Neuronal stem cell (in vitro differentiated cells): ENCODE results near the gene ENTHD1.

ENCODE experiments used
- DNase-seq: peaks from one replicate; pipeline ENCODE4 v3.0.0-alpha.2; 2013; ENCODE audit warnings: low spot score
- H2AFZ ChIP-seq: one replicate; pipeline ENCODE4 v1.6.1; 2013; ENCODE audit warnings: mild to moderate bottlenecking, low read length, inconsistent platforms
- H2AK5ac ChIP-seq: 2 replicates; pipeline ENCODE4 v1.6.1; 2013; ENCODE audit warnings: low read depth, mild to moderate bottlenecking, inconsistent platforms, low read length, moderate library complexity, mixed read lengths
- H2BK120ac ChIP-seq: 2 replicates; pipeline ENCODE4 v1.6.1; 2013; ENCODE audit warnings: low read depth, mild to moderate bottlenecking, inconsistent platforms, low read length, moderate library complexity, mixed read lengths
- H2BK12ac ChIP-seq: one replicate; pipeline ENCODE4 v1.6.1; 2013; ENCODE audit warnings: low read length, inconsistent platforms
- H2BK15ac ChIP-seq: 2 replicates; pipeline ENCODE4 v1.6.1; 2013; ENCODE audit warnings: mild to moderate bottlenecking, low read length, inconsistent platforms, mixed read lengths
- H2BK5ac ChIP-seq: one replicate; pipeline ENCODE4 v1.6.1; 2013; ENCODE audit warnings: inconsistent platforms, mild to moderate bottlenecking, low read length, moderate library complexity
- H3K14ac ChIP-seq: one replicate; pipeline ENCODE4 v1.6.1; 2013; ENCODE audit warnings: low read length, inconsistent platforms
- H3K18ac ChIP-seq: 2 replicates; pipeline ENCODE4 v1.6.1; 2013; ENCODE audit warnings: low read length, inconsistent platforms
- H3K23ac ChIP-seq: 2 replicates; pipeline ENCODE4 v1.6.1; 2013; ENCODE audit warnings: low read depth, mild to moderate bottlenecking, mixed read lengths, low read length, inconsistent platforms; ENCODE audit not compliant: poor library complexity
- H3K27ac ChIP-seq: replicated peaks from 3 replicates; pipeline ENCODE4 v1.5.1; 2013; ENCODE audit warnings: low read length, inconsistent platforms
- H3K27me3 ChIP-seq, 3 experiments: 2 replicates each; pipeline ENCODE4 v1.6.1; 2013; ENCODE audit warnings: low read length in 3 of 3, mild to moderate bottlenecking in 2 of 3, inconsistent platforms in 1 of 3, low read depth in 1 of 3, mixed read lengths in 1 of 3, moderate library complexity in 1 of 3; ENCODE audit not compliant: control insufficient read depth in 3 of 3, insufficient read depth in 3 of 3
- H3K36me3 ChIP-seq, 2 donors: replicated peaks in 1 of 2; 2 replicates each; pipeline ENCODE4 v1.6.1; 2013; ENCODE audit warnings: low read length in 2 of 2; ENCODE audit not compliant: control insufficient read depth in 2 of 2, insufficient read depth in 2 of 2
- H3K4ac ChIP-seq: 2 replicates; pipeline ENCODE4 v1.6.1; 2013; ENCODE audit warnings: inconsistent platforms, mild to moderate bottlenecking, low read length, moderate library complexity
- H3K4me1 ChIP-seq, 2 donors: 1 replicate in 1 of 2; 2 replicates in 1 of 2; pipeline ENCODE4 v1.6.1; 2013; ENCODE audit warnings: low read length in 2 of 2, low read depth in 1 of 2; ENCODE audit not compliant: control insufficient read depth in 2 of 2, insufficient read depth in 1 of 2
- H3K4me2 ChIP-seq: one replicate; pipeline ENCODE4 v1.6.1; 2013; ENCODE audit warnings: mild to moderate bottlenecking, low read length, inconsistent platforms; ENCODE audit not compliant: insufficient read depth, poor library complexity, severe bottlenecking
- H3K4me3 ChIP-seq, 2 donors: 2 replicates each; pipeline ENCODE4 v1.5.1; 2013; ENCODE audit warnings: low read length in 2 of 2, mild to moderate bottlenecking in 2 of 2, inconsistent platforms in 1 of 2, moderate library complexity in 1 of 2
- H3K79me1 ChIP-seq: one replicate; pipeline ENCODE4 v1.6.1; 2013; ENCODE audit warnings: low read depth, mild to moderate bottlenecking, inconsistent platforms, low read length, moderate library complexity
- H3K9ac ChIP-seq: one replicate; pipeline ENCODE4 v1.6.1; 2013; ENCODE audit warnings: mild to moderate bottlenecking, low read depth, low read length, inconsistent platforms; ENCODE audit not compliant: poor library complexity
- H3K9me3 ChIP-seq, 2 donors: replicated peaks in 1 of 2; 2 replicates each; pipeline versions ENCODE3 to v1.6.1; 2013; ENCODE audit warnings: low read length in 2 of 2, mild to moderate bottlenecking in 2 of 2, inconsistent platforms in 1 of 2, low read depth in 1 of 2, mixed read lengths in 1 of 2, moderate library complexity in 1 of 2; ENCODE audit not compliant: control insufficient read depth in 2 of 2, insufficient read depth in 1 of 2
- H4K8ac ChIP-seq: one replicate; pipeline ENCODE4 v1.6.1; 2013; ENCODE audit warnings: low read depth, mild to moderate bottlenecking, inconsistent platforms, low read length, moderate library complexity
- H4K91ac ChIP-seq: one replicate; pipeline ENCODE4 v1.6.1; 2013; ENCODE audit warnings: low read length, low read depth, mild to moderate bottlenecking, inconsistent platforms; ENCODE audit not compliant: poor library complexity
- WGBS, 2 donors: extraction: QIAGEN DNeasy Blood & Tissue Kit; methylation state at CpG; one replicate each; pipeline ENCODE4 v1.1.7; 2013; ENCODE audit warnings: missing lambda C conversion rate in 2 of 2, mixed read lengths in 1 of 2; ENCODE audit not compliant: insufficient read length in 2 of 2, insufficient replicate concordance in 1 of 2; ENCODE audit errors: extremely low coverage in 2 of 2; 5-methylcytosine and 5-hydroxymethylcytosine counted together

Gene ENTHD1

DNA sequence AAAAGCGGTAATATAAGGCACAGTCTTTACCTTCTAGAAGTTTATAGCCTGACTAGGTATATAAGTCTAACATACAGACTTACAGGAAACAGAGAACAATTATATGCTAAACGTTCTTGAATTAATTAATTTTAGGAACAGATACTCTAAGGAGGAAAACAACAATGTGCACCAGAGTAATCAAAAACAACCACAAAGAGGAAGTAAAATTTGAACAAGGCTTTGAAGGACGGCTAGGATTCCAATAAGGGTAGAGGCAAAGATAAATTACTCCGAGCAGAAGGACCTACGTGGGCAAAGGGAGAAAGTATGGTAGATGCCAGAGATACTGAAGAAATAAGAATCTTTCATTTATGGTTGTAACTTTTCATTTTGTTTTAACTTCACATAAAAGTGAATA is 54.4 kb downstream of the ENTHD1 start:
- Histone ChIP-seq H3K23ac (no peak overlapping the region), H2BK12ac (no peak overlapping the region), H3K27me3 (no peaks in the 10 kb centered on the region), H2BK120ac (no peak overlapping the region), H2BK15ac (no peak overlapping the region), H3K27ac (no peak overlapping the region), H3K14ac (no peak overlapping the region), H3K4me2 (no peak overlapping the region), H3K4ac (no peak overlapping the region), H2AFZ (no peak overlapping the region), H2BK5ac (no peak overlapping the region), H3K4me3 (no peak overlapping the region), H4K8ac (no peak overlapping the region), H2AK5ac (no peak overlapping the region), H4K91ac (no peak overlapping the region), H3K9me3 (no peaks in the 10 kb centered on the region), H3K79me1 (no peaks in the 10 kb centered on the region), H3K36me3 (no peaks in the 10 kb centered on the region), H3K18ac (no peak overlapping the region), H3K9ac (no peak overlapping the region), H3K4me1 (no peaks in the 10 kb centered on the region)
- no peak for DNase-seq
- WGBS, 2 donors: no CpG with 5 or more reads among the region's 5 CpGs

DNA sequence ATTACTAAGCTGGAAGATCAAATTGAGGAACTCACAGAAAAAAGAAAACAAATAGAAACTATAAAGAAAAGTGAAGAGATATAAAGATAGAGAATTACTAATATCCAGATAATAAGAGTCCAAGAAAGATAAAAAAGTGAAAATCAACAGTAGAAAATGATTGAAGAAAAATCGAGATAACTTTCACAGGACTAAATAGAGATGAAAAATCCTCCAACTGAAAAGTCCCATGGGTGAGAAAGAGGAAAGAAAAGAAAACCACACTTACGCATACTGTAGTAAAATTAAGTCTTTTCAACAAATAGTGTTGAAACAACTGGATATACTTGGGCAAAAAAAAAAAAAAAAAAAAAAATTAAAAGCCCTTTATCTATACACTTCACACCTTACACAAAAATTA is 60.0 kb downstream of the ENTHD1 start:
- no peak overlapping the region for H3K18ac ChIP-seq
- no peak overlapping the region for H3K27ac ChIP-seq
- H3K36me3 ChIP-seq: no peaks in the 10 kb centered on the region
- no CpG with 5 or more reads among the region's 2 CpGs for WGBS, 2 donors
- no peak overlapping the region for H4K8ac ChIP-seq
- H3K23ac ChIP-seq: no peak overlapping the region
- no peak overlapping the region for H3K4ac ChIP-seq
- no peak overlapping the region for H2BK15ac ChIP-seq
- H3K4me1 ChIP-seq: no peaks in the 10 kb centered on the region
- H3K79me1 ChIP-seq: no peaks in the 10 kb centered on the region
- H2BK12ac ChIP-seq: no peak overlapping the region
- no peak for DNase-seq
- H2BK5ac ChIP-seq: no peak overlapping the region
- no peak overlapping the region for H3K4me3 ChIP-seq
- no peak overlapping the region for H2BK120ac ChIP-seq
- H2AK5ac ChIP-seq: no peak overlapping the region
- H3K14ac ChIP-seq: no peak overlapping the region
- no peak overlapping the region for H3K4me2 ChIP-seq
- no peaks in the 10 kb centered on the region for H3K27me3 ChIP-seq
- no peak overlapping the region for H2AFZ ChIP-seq
- H3K9me3 ChIP-seq: no peaks in the 10 kb centered on the region
- no peak overlapping the region for H3K9ac ChIP-seq
- no peak overlapping the region for H4K91ac ChIP-seq

DNA sequence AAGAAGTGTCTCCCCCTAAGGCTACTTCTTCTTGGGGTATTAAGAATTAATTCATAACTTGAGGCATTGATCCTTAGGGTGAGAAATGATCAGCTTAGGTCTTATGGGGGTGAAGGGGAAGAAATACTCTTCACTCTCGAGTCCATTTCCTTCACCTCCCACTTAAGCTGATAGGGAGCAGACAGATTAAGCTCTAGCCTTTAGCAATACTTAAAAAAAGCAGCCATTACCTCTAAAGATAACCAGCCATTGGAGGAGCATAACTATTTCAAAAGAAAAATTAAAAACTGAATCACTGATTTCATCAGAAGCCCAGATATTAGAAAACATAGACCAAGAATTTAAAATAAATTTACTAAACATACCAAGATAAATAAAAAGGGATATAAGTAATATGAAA is 60.5 kb downstream of the ENTHD1 start:
- Histone ChIP-seq H3K4me3 (no peak overlapping the region), H3K4me1 (no peaks in the 10 kb centered on the region), H3K79me1 (no peaks in the 10 kb centered on the region), H3K4me2 (no peak overlapping the region), H3K23ac (no peak overlapping the region), H3K9me3 (no peaks in the 10 kb centered on the region), H2BK15ac (no peak overlapping the region), H4K91ac (no peak overlapping the region), H2BK12ac (no peak overlapping the region), H2AFZ (no peak overlapping the region), H2AK5ac (no peak overlapping the region), H3K27ac (no peak overlapping the region), H3K18ac (no peak overlapping the region), H3K14ac (no peak overlapping the region), H3K36me3 (no peaks in the 10 kb centered on the region), H3K27me3 (no peaks in the 10 kb centered on the region), H3K4ac (no peak overlapping the region), H4K8ac (no peak overlapping the region), H2BK5ac (no peak overlapping the region), H3K9ac (no peak overlapping the region), H2BK120ac (no peak overlapping the region)
- no peak for DNase-seq
- no CpG with 5 or more reads among the region's 1 CpG for WGBS, 2 donors

DNA sequence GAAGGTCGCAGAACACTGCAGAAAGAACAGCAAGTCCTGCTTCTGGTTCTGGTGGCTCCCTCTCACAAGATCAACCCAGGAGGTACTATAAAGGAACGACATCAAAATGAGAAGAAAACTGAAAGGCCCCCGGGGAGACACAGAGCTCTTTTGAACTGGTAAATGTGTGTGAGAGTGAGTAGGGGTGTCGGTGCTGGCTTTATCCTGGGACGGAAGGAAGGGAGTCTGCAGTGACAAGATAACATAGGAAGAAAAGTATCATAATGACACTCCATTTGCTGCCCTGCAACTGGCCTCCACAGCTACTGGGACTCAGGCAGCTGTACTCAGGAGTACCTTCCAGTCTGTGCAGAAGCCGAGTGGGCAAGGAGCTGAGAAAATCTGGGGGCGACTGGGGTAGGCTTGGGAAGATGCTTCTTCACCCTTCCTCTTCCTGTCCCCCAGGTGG is 60.9 kb downstream of the ENTHD1 start:
- Histone ChIP-seq H2BK15ac (no peak overlapping the region), H3K9me3 (no peaks in the 10 kb centered on the region), H3K36me3 (no peaks in the 10 kb centered on the region), H3K4me3 (no peak overlapping the region), H2BK120ac (no peak overlapping the region), H3K27ac (no peak overlapping the region), H3K79me1 (no peaks in the 10 kb centered on the region), H2AK5ac (no peak overlapping the region), H3K23ac (no peak overlapping the region), H2BK12ac (no peak overlapping the region), H3K4me1 (no peaks in the 10 kb centered on the region), H3K18ac (no peak overlapping the region), H4K8ac (no peak overlapping the region), H4K91ac (no peak overlapping the region), H2BK5ac (no peak overlapping the region), H2AFZ (no peak overlapping the region), H3K9ac (no peak overlapping the region), H3K4ac (no peak overlapping the region), H3K14ac (no peak overlapping the region), H3K27me3 (no peaks in the 10 kb centered on the region), H3K4me2 (no peak overlapping the region)
- WGBS, 2 donors: no CpG with 5 or more reads among the region's 7 CpGs
- no peak for DNase-seq
